Measurements from ENCODE around the gene TMEM181. TPM values are rescaled to one million over a fixed set of nuclear protein-coding genes. Genes with fewer than 3 reads are reported as not detected.
"Not testable (repeated sequence)": the region's sequence is repeated elsewhere in the genome, so short reads cannot be mapped to it uniquely, and the experiment has no call there.

TMEM181 gene
- total RNA-seq, 1 donor from 2014 or later = 27.3 TPM

GRCh38 chr6:158629367-158630221 lies 69.7 kb downstream of the TMEM181 start:
- Mint-ChIP-seq H3K9me3 (no peaks in the 10 kb centered on the region), H3K27ac (no peak overlapping the region), H3K36me3 (peaks cover 35% of the 10 kb centered on the region), H3K4me1 (peaks cover 16% of the 10 kb centered on the region), H3K27me3 (ENCODE audit: insufficient read depth, low read depth) (peaks cover 6% of the 10 kb centered on the region), H3K4me3 (no peak overlapping the region)
- H3K4me2 ChIP-seq = no peak overlapping the region
- no peaks in the 10 kb centered on the region for H3K79me2 ChIP-seq (ENCODE audit: low read depth)
- H4K20me1 ChIP-seq (ENCODE audit: low read depth) = peaks cover 13% of the 10 kb centered on the region
- H3K9me3 ChIP-seq (ENCODE audit: low read depth) = no peaks in the 10 kb centered on the region
- DNase-seq (ENCODE audit: low spot score) = peak; percentile 40
- H3K9ac ChIP-seq = no peak overlapping the region
- no peak overlapping the region for H2AFZ ChIP-seq (replicated peaks)
- no peaks in the 10 kb centered on the region for H3F3A ChIP-seq (ENCODE audit: low read depth)
- no peaks in the 10 kb centered on the region for H3K27me3 ChIP-seq
- no peak overlapping the region for H3K4me3 ChIP-seq
- peak; percentile 44 for TF ChIP-seq CTCF (IDR thresholded peaks at IDR 0.05)
- TF ChIP-seq EZH2phosphoT487 (IDR thresholded peaks at IDR 0.05) = no peak
- no peaks in the 10 kb centered on the region for H3K4me1 ChIP-seq
- H3K27ac ChIP-seq = no peak overlapping the region
- no peaks in the 10 kb centered on the region for H3K36me3 ChIP-seq

- Mint-ChIP-seq H3K36me3 (peaks cover 37% of the 10 kb centered on the region), H3K4me1 (peaks cover 16% of the 10 kb centered on the region), H3K9me3 (no peaks in the 10 kb centered on the region), H3K27ac (no peak overlapping the region), H3K4me3 (no peak overlapping the region), H3K27me3 (ENCODE audit: insufficient read depth, low read depth) (peaks cover 5% of the 10 kb centered on the region)
- no peaks in the 10 kb centered on the region for H3K79me2 ChIP-seq (ENCODE audit: low read depth)
- TF ChIP-seq EZH2phosphoT487 (IDR thresholded peaks at IDR 0.05) = no peak
- no peak for TF ChIP-seq CTCF (IDR thresholded peaks at IDR 0.05)
- no peak for TF ChIP-seq EZH2 (IDR thresholded peaks at IDR 0.05)
- no peak overlapping the region for H3K9ac ChIP-seq
- no peaks in the 10 kb centered on the region for H3K4me1 ChIP-seq
- no peaks in the 10 kb centered on the region for H3K27me3 ChIP-seq
- H3K36me3 ChIP-seq = no peaks in the 10 kb centered on the region
- no peak overlapping the region for H3K27ac ChIP-seq
- H2AFZ ChIP-seq (replicated peaks) = no peak overlapping the region
- H3K9me3 ChIP-seq (ENCODE audit: low read depth) = no peaks in the 10 kb centered on the region
- no peak overlapping the region for H3K4me3 ChIP-seq
- peaks cover 13% of the 10 kb centered on the region for H4K20me1 ChIP-seq (ENCODE audit: low read depth)
- DNase-seq (ENCODE audit: low spot score) = no peak
- H3K4me2 ChIP-seq = no peak overlapping the region
- no peaks in the 10 kb centered on the region for H3F3A ChIP-seq (ENCODE audit: low read depth)
Measured at GRCh38 chr6:158630938-158631616, 71.2 kb downstream of the TMEM181 start.

- Mint-ChIP-seq H3K27me3 (ENCODE audit: insufficient read depth, low read depth) (peaks cover 5% of the 10 kb centered on the region), H3K27ac (no peak overlapping the region), H3K9me3 (no peaks in the 10 kb centered on the region), H3K36me3 (peaks cover 41% of the 10 kb centered on the region), H3K4me1 (peaks cover 22% of the 10 kb centered on the region), H3K4me3 (no peak overlapping the region)
- Histone ChIP-seq H3K27ac (no peak overlapping the region), H3K27me3 (no peaks in the 10 kb centered on the region), H3F3A (ENCODE audit: low read depth) (no peaks in the 10 kb centered on the region), H3K36me3 (no peaks in the 10 kb centered on the region), H3K4me1 (no peaks in the 10 kb centered on the region), H4K20me1 (ENCODE audit: low read depth) (peaks cover 13% of the 10 kb centered on the region), H3K79me2 (ENCODE audit: low read depth) (no peaks in the 10 kb centered on the region), H3K9ac (no peak overlapping the region), H2AFZ (replicated peaks) (no peak overlapping the region), H3K9me3 (ENCODE audit: low read depth) (no peaks in the 10 kb centered on the region), H3K4me2 (no peak overlapping the region), H3K4me3 (no peak overlapping the region)
- DNase-seq (ENCODE audit: low spot score) = no peak
- no peak for TF ChIP-seq EZH2 (IDR thresholded peaks at IDR 0.05)
- no peak for TF ChIP-seq CTCF (IDR thresholded peaks at IDR 0.05)
- no peak for TF ChIP-seq EZH2phosphoT487 (IDR thresholded peaks at IDR 0.05)
Measured at GRCh38 chr6:158631678-158632537, 72.0 kb downstream of the TMEM181 start.

- not testable (repeated sequence) for H3K9ac ChIP-seq; H3K4me2 ChIP-seq; H3K4me1 ChIP-seq; H3K9me3 ChIP-seq (ENCODE audit: low read depth); H3K79me2 ChIP-seq (ENCODE audit: low read depth); DNase-seq (ENCODE audit: low spot score); H3K4me3 ChIP-seq; H3K9me3 Mint-ChIP-seq; H3K27ac Mint-ChIP-seq; H3K27ac ChIP-seq; H3F3A ChIP-seq (ENCODE audit: low read depth); H2AFZ ChIP-seq (replicated peaks); H3K27me3 Mint-ChIP-seq (ENCODE audit: insufficient read depth, low read depth); H3K36me3 ChIP-seq; H3K4me3 Mint-ChIP-seq; H3K27me3 ChIP-seq
- H3K4me1 Mint-ChIP-seq = peaks cover 24% of the 10 kb centered on the region
- H4K20me1 ChIP-seq (ENCODE audit: low read depth) = peaks cover 13% of the 10 kb centered on the region
- peaks cover 43% of the 10 kb centered on the region for H3K36me3 Mint-ChIP-seq
Measured at GRCh38 chr6:158632538-158633119, 72.7 kb downstream of the TMEM181 start.
